CD4-positive, alpha-beta T cell treated with Interleukin-17A for 4 hours (primary cell): ENCODE data around the gene GTPBP6.

ENCODE experiments used
- DNase-seq: peaks from one replicate; pipeline ENCODE4 v3.0.0-alpha.2; 2020; ENCODE audit warnings: mixed read lengths

GTPBP6 gene

GRCh38 chrX:318739-319578, at the start of gene GTPBP6:
GTPBP6 (minus strand) TSS chrX:318796; CDS start chrX:318787, 9 bp downstream.
- DNase-seq = peak; percentile 98

GRCh38 chrX:367866-368265, 49.3 kb upstream of the GTPBP6 start:
- no peak for DNase-seq

- DNase-seq = no peak
Observed at GRCh38 chrX:367349-367748, 48.8 kb upstream of the GTPBP6 start.

- no peak for DNase-seq
Observed at GRCh38 chrX:363621-364375, 45.2 kb upstream of the GTPBP6 start.

- no peak for DNase-seq
Observed at GRCh38 chrX:362937-363620, 44.5 kb upstream of the GTPBP6 start.

- DNase-seq = no peak
Observed at GRCh38 chrX:362351-362750, 43.8 kb upstream of the GTPBP6 start.

- no peak for DNase-seq
Observed at GRCh38 chrX:361231-362145, 42.9 kb upstream of the GTPBP6 start.

- DNase-seq = no peak
Observed at GRCh38 chrX:360496-361150, 42.0 kb upstream of the GTPBP6 start.

GRCh38 chrX:358651-359143, 40.1 kb upstream of the GTPBP6 start:
- DNase-seq = no peak

GRCh38 chrX:357693-358471, 39.3 kb upstream of the GTPBP6 start:
- DNase-seq = peak; percentile 70

GRCh38 chrX:357035-357692, 38.6 kb upstream of the GTPBP6 start:
- DNase-seq = peak; percentile 17

GRCh38 chrX:356385-357034, 37.9 kb upstream of the GTPBP6 start:
- DNase-seq = no peak

- no peak for DNase-seq
Observed at GRCh38 chrX:355329-356050, 36.9 kb upstream of the GTPBP6 start.

GRCh38 chrX:353566-354535, 35.3 kb upstream of the GTPBP6 start:
- DNase-seq = no peak

GRCh38 chrX:352582-353314, 34.2 kb upstream of the GTPBP6 start:
- no peak for DNase-seq

- DNase-seq = no peak
Observed at GRCh38 chrX:352181-352580, 33.6 kb upstream of the GTPBP6 start.

GRCh38 chrX:351736-352135, 33.1 kb upstream of the GTPBP6 start:
- no peak for DNase-seq
